GM19324 (cell line): ENCODE measurements around the gene SERPINA12.

Source experiments
- ATAC-seq: cut with Tn5 transposase; IDR thresholded peaks from one replicate; pipeline ENCODE4 v1.9.1; 2021; ENCODE audit warnings: mild to moderate bottlenecking, moderate library complexity; ENCODE audit not compliant: unreplicated experiment, low FRiP score

SERPINA12 gene, protein sequence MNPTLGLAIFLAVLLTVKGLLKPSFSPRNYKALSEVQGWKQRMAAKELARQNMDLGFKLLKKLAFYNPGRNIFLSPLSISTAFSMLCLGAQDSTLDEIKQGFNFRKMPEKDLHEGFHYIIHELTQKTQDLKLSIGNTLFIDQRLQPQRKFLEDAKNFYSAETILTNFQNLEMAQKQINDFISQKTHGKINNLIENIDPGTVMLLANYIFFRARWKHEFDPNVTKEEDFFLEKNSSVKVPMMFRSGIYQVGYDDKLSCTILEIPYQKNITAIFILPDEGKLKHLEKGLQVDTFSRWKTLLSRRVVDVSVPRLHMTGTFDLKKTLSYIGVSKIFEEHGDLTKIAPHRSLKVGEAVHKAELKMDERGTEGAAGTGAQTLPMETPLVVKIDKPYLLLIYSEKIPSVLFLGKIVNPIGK

DNA sequence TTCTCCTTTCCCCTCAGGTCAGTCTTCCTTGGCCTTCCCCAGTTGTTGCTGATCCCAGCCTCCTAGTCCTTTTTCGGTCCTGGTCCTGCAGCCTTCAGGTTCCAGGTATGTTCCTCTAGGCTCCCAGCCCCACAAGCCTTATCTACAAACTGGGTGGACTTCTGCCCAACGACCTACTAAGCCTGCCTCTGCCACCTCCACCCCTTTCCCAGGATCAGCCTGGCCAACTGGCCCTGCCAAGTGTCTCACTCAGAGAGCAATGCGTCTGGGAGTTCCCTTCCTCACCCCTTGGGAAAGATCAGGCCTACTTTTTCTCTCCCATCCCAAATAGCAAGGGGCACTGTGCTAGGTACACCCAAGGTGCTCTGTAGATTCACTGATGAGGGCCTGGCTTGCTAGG lies at the start of gene SERPINA12:
Gene SERPINA12, minus strand, starts transcription at position 114 of the 400 bp plus-strand sequence. CDS start 11,072 bp downstream, outside the sequence.
- no peak for ATAC-seq

DNA sequence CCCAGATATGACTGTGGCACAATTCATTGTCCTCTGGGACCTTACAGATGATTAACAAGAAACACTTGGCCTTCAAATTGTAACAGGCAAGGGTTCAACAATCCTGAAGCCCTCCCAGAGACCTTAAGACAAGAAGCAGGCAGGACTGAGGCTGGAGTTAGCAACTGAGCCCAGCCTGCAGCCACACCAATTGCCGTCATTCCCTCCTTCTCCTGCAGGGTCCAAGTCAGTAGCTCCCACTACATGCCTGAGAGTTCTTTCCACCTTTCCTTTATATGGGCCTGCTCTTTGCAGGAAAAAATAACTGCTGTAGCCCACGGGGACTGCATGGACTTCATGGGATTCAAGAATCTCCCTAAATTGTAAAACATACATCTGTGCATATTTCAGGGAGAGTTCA lies 49.6 kb upstream of the SERPINA12 start:
- ATAC-seq, result no peak

DNA sequence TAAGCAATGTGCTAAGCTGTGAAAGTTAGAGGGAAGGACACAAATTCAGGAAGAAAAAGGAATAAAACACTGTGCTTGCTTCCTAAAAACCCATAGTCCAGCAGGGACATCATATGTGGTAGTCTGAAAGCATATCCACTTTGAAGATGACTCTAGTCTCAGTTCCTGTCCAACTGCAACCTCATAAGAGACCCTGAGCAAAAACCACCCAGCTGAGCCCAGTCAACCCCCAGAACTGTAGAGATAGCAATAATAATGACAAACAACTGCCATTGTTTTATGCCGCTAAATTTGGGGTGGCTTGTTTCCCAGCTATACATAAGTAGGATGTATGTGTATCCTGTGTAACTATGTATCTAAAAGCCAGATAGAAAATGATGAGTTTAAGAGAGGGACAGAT lies 48.1 kb upstream of the SERPINA12 start:
- ATAC-seq, result no peak

DNA sequence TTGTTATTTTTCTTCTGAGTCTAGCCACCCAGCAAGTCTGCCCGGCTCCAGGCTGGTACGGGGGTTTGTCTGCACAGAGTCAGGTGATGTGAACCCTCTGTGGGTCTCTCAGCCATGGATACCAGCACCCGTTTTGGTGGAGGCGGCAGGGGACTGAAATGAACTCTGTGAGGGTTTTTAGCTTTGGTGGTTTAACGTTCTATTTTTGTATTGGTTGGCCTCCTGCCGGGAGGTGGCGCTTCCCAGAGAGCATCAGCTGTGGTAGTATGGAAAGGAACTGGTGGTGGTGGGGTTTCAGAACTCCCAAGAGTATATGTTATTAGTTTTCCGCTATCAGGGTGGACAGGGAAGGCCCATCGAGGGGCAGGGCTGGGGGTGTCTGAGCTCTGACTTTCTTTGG lies 46.7 kb upstream of the SERPINA12 start:
- ATAC-seq, result no peak

DNA sequence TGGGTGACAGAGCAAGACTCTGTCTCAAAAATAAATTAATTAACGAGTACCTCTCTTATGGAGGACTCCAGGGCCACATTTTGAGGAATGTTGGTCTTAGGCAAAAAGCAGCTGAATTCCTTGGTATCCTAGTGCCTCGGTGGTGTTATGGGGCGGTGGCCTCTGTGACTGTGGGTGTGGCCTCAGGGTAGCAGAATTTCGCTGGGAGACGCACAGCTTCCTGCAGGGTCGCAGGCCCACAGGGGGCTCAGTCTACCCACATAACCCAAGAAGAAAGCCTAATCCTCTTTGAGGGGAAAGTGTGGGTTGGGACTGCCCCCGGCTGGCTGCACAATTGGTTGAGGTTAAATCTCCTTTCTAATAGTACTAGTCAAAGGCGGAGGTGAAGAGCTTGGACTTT lies 40.8 kb upstream of the SERPINA12 start:
- no peak for ATAC-seq

DNA sequence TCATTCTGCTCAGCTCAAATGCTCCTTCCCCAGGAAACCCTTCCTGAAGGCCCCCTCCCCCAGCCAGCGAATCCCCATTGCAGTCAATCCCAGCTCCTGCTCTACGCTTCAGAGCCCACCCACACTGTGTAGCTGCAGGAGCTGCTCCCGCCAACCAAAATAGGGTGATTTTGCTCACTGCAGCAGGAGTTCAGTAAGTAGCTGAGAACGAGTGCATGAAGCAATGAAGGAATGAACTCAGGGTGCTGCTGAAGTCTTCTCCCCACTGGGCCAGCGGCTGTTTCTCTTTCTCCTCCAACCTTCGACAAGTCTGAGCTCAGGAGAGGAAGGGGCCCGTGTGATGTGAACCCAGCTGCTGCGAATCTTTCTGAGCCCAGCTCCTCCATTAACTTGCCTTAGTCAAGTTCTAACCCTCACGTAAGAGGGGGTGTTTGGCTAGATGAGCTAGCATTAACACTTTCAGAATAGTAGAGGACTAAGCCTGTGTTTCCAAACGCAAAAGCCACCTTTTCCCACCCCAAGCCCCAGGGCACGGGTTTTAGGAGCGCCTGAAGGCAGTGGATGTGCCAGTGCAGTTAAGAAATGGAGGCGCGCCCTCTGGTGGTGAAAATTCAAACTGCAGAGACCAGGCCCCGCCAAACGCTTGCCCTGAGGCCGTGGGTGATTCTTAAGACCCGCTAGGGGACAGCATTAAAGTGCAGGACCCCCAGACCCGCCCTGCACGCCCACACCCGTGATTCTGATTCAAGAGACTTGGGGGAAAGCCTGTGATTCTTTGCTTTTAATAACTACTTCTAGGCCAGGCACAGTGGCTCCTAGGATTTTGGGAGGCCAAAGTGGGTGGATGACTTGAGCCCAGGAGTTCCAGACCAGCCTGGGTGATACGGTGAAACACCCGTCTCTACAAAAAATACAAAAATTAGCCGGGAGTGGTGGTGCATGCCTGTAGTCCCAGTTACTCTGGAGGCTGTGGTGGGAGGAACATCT lies 40.0 kb upstream of the SERPINA12 start:
- ATAC-seq, result no peak

DNA sequence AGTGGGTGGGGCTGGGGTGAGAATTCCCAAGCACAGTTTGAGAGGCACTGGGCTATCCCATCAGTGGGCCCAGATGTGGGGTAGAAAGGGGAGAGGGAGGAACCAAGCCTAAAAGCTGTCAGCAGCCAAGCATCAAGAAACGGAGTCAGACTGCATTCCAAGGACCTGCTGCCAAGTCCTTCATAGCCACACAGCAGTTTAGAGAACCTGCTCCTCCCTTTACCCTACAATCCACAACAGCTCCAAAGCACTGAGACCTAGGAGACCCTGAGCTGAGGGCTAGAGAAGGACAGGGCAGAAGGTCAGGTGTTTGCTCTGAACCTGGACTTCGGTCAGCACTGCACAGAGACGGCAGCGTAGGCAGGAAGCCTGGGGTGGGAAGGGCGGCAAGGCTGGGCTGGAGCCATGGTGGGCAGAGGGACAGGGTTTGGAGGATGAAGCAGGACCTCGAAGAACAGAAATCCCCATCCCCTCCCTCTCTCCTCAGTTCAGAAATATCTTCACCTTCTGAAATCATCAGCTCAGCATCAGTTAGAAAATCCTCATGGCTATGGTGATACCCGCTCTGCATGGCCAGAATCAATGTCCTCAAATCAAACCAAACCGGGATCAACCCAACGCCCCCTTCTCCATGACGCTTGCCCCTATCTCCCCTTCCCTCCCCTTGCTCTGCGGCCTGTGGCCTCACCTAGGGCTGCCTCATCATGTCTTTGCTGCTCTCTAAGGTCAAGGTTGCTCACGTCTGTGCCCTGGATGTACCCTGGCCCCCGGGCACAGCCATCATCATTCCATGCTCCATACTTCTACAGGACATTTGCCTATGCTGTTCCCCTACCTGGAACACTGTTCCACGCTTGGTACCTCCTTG lies 39.1 kb upstream of the SERPINA12 start:
- ATAC-seq, result no peak

DNA sequence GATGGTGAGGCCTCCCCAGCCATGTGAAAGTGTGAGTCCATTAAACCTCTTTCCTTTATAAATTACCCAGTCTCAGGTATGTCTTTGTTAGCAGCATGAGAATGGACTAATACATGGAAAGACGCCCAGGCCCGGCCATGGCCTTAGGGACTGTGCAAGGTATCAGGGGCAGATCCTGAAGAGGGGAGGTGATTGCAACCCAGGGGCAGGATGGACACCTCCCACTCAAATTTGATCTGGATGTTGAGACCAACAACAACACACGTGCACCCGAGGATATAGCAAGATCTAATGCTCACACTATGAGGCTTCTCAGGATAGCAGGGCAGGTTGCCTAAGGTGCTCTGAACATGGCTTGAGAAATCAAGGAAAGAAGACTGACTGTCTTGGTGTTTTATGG lies 38.5 kb upstream of the SERPINA12 start:
- ATAC-seq, result no peak

DNA sequence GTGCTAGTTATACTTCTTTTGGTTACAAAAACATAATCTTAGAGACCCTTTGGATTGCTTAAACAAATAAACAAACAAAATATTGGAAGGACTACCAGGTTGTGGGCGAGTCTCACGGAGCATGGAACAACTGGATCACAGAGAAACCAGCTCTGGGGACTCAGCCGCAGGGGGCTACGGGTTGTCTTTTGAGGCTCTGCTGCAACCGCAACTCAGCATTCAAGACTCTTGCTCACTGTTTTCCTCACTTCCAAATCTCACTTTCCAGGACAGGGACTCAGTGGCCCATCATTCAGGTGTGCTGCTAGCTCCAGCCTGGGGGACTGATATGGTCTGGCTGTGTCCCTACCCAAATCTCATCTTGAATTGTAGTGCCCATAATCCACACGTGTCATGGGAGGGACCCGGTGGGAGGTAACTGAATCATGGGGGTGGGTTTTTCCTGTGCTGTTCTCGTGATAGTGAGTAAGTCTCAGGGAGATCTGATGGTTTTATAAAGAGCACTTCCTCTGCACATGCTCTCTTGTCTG lies 37.9 kb upstream of the SERPINA12 start:
- ATAC-seq, result no peak

DNA sequence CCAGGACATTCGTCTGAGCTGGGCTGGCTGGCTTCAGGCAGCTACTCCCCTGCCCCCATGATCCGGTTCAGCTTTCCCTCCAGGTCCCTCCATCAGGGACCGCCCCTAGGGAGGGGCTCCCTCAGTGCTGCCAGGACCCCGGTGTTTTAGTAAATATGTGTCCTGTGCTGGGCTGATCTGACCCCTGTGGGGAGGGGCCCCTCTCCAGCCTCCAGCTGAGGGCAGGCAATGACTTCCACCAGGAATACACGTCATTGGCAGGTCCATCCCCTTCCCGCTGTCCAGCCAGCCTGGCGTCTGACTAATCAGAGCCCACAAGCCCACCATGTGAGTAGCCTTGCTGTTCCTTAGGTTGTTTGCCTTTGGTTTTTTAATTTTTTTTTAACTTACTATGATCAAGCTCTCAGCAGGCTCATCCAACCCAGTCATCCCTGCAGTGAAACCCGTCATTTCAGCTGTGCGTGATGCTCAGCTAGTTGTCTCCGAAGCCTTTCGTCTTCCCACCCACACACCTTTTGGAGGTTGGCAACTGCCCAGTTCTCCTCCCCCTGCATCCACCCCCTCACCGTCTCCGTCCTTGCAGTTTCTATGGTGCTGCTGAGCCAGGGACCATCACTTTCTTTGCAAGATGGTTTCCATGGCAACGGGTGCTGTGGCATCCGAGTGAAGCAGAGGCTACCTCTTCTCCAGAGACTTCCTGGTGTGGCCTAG lies 36.0 kb upstream of the SERPINA12 start:
- ATAC-seq, result no peak

DNA sequence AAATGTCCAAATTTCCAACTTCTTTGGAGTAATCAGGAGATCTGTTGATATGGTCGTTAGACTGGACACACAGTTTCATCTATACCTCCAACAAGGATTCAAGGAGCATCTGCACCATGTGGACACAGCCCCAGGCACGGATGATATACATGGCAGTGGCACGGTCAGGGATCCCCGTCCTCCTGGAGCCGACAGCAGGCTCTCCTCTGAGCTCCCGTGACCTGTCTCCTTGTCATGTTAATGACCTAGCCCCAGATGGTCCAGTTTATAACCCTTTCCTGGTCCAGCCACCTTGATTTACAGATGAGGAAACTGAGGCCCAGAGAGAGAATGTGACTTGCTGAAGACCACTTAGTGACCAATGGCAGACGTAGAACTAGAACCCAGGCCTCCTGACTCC lies 35.5 kb upstream of the SERPINA12 start:
- ATAC-seq, result no peak

DNA sequence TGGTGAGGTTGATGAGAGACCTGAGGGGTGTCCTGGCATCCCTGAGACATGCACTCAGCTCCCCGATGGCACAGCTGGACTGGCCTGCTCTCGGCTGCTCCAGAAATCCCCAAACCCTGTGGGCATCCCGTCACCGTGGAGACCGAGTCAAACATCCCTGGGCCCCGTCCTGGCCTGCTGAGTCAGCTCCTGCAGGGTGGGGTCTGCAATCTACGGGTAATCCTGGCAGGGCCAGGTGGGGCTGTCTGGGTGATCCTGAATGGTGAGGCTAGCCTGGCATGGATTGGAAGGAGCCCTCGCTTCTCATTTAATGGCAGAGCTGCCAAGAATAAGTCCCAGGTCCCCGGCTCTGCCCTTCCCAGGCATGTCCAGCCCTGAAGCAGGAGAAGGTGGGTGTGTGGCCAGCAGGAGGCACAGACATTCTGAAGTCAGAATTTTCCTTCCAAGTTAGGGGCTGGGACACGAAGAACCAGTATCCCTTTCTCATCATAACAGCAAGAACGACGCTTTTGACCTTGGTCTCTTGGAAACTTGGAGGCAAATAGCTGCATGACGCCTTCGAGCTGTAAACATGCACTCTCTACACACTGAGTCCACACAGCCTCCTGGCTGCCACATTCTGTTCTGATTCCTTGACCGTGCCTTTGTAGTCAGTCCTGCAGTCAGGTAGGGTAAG lies 34.3 kb upstream of the SERPINA12 start:
- no peak for ATAC-seq

DNA sequence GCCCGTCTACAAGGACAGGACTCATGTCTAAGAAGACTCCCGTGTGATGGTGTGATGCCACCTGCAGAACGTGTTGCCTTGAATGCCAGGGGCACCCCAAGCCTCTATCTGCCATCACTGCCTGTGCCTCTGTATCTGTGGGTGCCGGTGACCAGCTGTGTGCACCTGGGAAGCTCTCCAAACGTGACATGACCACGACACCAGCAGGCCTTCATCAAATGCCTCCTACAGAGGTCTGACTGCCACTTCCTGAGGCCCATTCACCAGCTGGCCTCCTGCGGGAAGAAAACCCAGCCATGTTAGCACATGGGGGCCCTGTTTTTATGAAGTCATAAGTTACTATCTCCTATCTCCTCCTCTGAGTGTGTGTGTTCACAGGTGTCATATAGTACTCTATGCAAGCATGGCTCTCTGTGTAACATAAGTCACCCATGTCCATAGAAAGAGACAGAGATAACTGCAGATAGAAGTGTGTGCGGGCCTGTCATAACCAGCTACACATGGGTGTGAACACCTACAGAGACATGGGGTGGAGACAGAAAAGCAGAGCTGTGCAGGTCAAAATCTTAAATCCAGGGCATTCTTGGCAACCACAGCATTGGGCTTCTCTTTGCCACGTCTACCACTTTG lies 33.7 kb upstream of the SERPINA12 start:
- ATAC-seq, result no peak

DNA sequence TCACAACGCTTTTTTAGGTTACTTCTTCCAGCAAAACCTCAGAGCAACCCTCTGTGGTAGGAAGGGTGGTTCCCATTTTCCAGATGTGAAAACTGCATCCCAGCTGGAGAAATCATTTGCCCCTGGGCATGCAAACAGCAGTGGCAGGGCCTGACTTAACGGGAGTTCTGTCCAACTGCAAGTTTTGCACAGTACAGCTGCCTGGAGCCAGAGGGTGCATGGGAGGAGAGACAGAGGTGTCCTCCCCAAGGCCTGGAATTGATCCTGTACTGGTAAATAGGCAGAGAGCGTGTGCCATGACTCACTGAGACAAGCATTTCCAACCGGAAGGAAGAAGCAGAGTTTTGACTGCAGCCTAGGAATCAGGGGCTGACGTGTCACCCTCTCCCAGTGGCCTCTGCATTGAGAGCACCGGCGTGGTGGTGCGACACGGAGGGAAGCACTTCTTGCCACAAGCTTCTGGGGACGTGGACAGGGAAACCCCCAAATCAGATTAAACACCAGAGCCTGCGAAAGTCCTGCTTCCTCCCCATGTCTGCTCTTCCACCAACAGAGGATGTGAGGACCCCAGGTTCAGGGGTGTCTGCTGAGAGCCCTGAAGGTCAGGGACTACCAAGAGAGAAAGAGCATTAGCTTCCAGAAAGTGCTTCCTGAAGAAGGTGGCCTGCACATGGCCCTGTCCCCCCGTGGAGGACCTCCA lies 33.0 kb upstream of the SERPINA12 start:
- no peak for ATAC-seq

DNA sequence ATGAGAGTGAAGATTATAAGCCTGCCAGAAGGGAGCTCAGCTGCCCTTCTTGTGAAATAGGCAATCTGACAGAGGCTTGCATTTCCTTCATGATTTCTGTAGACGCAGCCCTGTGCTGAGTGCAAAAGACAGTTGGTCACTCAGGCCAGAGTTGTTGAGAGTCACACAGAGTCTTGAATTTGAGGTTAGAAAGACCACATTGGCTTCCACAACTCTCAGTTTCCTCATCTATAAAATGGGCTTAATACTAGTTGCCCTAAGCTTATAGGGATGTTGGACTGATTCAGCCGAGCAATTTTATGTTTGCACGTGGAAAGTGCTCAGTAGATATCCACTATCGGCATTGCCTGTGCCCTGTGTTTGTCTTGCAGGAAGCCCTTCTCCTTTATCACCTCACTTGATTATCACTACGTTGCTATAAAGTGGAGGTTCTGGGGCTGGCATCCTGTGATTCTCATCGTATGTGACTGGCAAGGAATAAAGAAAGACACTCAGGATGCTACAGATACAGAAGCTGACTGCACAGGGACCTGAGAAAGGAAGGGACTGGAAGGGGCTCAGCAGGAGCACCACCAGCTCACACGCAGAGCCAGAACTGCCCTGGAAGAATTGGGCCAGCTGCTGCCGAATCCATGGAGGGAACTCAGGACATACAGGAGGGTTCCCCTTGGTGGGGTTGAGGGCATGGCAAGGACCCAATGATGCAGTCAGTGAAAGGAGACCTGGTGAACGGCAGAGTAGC lies 32.1 kb upstream of the SERPINA12 start:
- ATAC-seq, result no peak

DNA sequence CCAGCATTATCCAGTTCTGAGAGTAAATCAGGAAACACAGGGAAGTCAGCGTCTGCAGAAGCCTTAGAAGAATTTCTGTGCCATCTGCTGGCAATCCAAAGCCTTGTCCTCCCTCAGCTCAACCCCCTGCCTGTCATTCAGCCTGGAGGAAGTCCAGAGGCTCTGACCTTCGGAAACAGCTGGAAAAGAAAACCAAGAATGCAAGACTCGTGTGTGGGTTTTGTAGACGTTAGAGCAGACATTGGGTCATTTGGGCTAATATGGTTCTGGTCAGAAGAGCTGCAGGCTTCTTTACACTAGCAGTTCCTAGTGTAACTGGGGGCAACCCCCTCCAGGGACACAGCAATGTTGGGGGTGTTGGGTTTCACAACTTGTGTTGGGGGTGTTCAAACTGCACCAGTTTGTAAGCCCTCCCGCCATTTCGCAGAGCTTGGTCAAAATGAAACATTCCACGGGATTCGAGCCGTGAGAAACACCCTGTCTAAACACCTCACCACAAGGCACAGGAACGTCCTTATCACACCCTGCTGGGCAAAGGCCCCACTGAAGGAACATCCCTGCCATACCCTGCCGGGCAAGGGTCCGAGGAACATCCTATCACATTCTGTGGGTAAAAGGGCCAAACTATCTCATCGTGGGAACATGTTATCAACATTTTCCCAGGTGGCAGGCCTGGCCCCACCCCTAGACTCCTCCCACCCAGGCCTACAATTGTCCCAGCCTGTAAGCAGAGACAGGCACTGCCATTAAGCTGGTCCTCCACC lies 30.9 kb upstream of the SERPINA12 start:
- ATAC-seq, result no peak

DNA sequence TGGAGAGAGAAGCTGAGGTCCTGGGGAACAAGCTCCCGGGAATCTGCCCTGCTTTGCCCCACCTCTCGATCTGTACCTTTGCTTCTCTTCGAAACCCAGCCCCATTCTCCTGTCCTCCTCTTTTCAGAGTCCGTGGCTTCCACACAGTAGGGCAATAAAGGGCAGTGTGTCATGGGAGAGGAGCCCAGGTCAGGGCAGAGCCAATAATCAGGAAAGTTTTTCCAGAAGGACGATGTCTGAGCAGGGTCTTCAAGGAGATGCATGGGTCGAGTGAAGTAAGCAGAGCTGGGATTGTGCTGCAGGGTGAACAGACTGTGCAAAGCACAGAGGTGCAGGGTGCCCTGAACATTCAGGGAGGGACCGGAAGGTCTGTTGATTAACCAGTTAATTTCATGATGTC lies 29.9 kb upstream of the SERPINA12 start:
- ATAC-seq, result no peak
